Measurements from ENCODE around the gene SZT2. TPM values are rescaled to one million over a fixed set of nuclear protein-coding genes. Genes with fewer than 3 reads are reported as not detected.

SZT2 gene
- total RNA-seq, 1 experiment from 2014 or later = 27.9 TPM

- H3K9me3 ChIP-seq (ENCODE audit: low read depth, low read length, poor library complexity, severe bottlenecking) = no peaks in the 10 kb centered on the region
- POLR2A ChIA-PET (ENCODE audit: low non-redundant PET) = no interaction called here
- no TSS peak for BruUV-seq (replicated peaks)
Observed at GRCh38 chr1:43392702-43393101, 3.0 kb downstream of the SZT2 start.

GRCh38 chr1:43395523-43395922, 5.8 kb downstream of the SZT2 start:
- ChIA-PET POLR2A (ENCODE audit: low non-redundant PET) (no interaction called here), CTCF (no interaction called here)
- Histone ChIP-seq H3K27me3 (replicated peaks; ENCODE audit: insufficient read depth, low read depth, low read length, poor library complexity) (no peaks in the 10 kb centered on the region), H3K36me3 (ENCODE audit: insufficient read depth, low read length, poor library complexity, severe bottlenecking) (no peaks in the 10 kb centered on the region), H3K27ac (ENCODE audit: low read depth, low read length, poor library complexity, severe bottlenecking) (no peak overlapping the region), H3K4me3 (ENCODE audit: low read depth, low read length, poor library complexity, severe bottlenecking) (no peak overlapping the region), H3K9me3 (ENCODE audit: low read depth, low read length, poor library complexity, severe bottlenecking) (no peaks in the 10 kb centered on the region), H3K4me1 (ENCODE audit: insufficient read depth, low read length, poor library complexity, severe bottlenecking) (no peaks in the 10 kb centered on the region)
- intact Hi-C loops (cut with micrococcal nuclease; ENCODE audit: unreplicated experiment) = loop anchor here (2.0 kb wide), 1 partner anchor 19 kb away; no protein-coding TSS in a partner anchor
- TF ChIP-seq EZH2 (IDR thresholded peaks at IDR 0.05; ENCODE audit: borderline replicate concordance, low read depth, low read length, poor library complexity, severe bottlenecking) (no peak), CTCF (conservative IDR thresholded peaks at IDR 0.05; ENCODE audit: low read depth, low read length) (no peak)
- DNase-seq (ENCODE audit: low spot score) = no peak
- no TSS peak for BruUV-seq (replicated peaks)

More at GRCh38 chr1:43392702-43393101, 3.0 kb downstream of the SZT2 start:
- CTCF ChIA-PET = no interaction called here
- intact Hi-C loops (cut with micrococcal nuclease; ENCODE audit: unreplicated experiment) = no loop called here
- no peak overlapping the region for H3K27ac ChIP-seq (ENCODE audit: low read depth, low read length, poor library complexity, severe bottlenecking)
- H3K4me1 ChIP-seq (ENCODE audit: insufficient read depth, low read length, poor library complexity, severe bottlenecking) = peaks cover 5% of the 10 kb centered on the region
- DNase-seq (ENCODE audit: low spot score) = no peak
- H3K4me3 ChIP-seq (ENCODE audit: low read depth, low read length, poor library complexity, severe bottlenecking) = no peak overlapping the region
- no peak for TF ChIP-seq EZH2 (IDR thresholded peaks at IDR 0.05; ENCODE audit: borderline replicate concordance, low read depth, low read length, poor library complexity, severe bottlenecking)
- TF ChIP-seq CTCF (conservative IDR thresholded peaks at IDR 0.05; ENCODE audit: low read depth, low read length) = no peak
- peaks cover 1% of the 10 kb centered on the region for H3K36me3 ChIP-seq (ENCODE audit: insufficient read depth, low read length, poor library complexity, severe bottlenecking)
- H3K27me3 ChIP-seq (replicated peaks; ENCODE audit: insufficient read depth, low read depth, low read length, poor library complexity) = no peaks in the 10 kb centered on the region

DNA sequence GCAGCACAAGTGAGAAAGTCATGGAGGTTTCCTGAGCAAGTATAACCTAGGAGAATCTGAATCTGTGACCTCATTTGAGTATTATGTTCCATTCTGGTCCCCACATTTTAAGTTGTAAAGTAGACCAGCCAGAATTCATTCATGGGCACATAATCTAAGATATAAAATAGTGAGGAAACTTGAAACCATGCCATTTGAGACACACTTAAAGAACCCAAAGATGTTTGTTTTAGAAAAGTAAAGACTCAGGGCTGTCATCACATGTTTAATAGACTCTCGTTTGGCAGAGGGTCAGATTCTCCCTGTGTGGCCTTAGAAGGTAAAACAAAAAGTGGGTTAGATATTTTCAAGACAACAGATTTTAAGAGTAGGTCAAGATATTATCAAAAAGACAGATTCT, 6.4 kb downstream of the SZT2 start:
- intact Hi-C loops (cut with micrococcal nuclease; ENCODE audit: unreplicated experiment) = no loop called here
- no peak for TF ChIP-seq CTCF (conservative IDR thresholded peaks at IDR 0.05; ENCODE audit: low read depth, low read length)
- TF ChIP-seq EZH2 (IDR thresholded peaks at IDR 0.05; ENCODE audit: borderline replicate concordance, low read depth, low read length, poor library complexity, severe bottlenecking) = no peak
- no peak overlapping the region for H3K27ac ChIP-seq (ENCODE audit: low read depth, low read length, poor library complexity, severe bottlenecking)
- BruUV-seq (replicated peaks) = no TSS peak
- H3K4me1 ChIP-seq (ENCODE audit: insufficient read depth, low read length, poor library complexity, severe bottlenecking) = no peaks in the 10 kb centered on the region
- ChIA-PET POLR2A (ENCODE audit: low non-redundant PET) (no interaction called here), CTCF (no interaction called here)
- DNase-seq (ENCODE audit: low spot score) = no peak
- H3K9me3 ChIP-seq (ENCODE audit: low read depth, low read length, poor library complexity, severe bottlenecking) = no peaks in the 10 kb centered on the region
- no peak overlapping the region for H3K4me3 ChIP-seq (ENCODE audit: low read depth, low read length, poor library complexity, severe bottlenecking)
- no peaks in the 10 kb centered on the region for H3K36me3 ChIP-seq (ENCODE audit: insufficient read depth, low read length, poor library complexity, severe bottlenecking)
- no peaks in the 10 kb centered on the region for H3K27me3 ChIP-seq (replicated peaks; ENCODE audit: insufficient read depth, low read depth, low read length, poor library complexity)
